ENCODE measurements around the gene CHMP2A.

DNA sequence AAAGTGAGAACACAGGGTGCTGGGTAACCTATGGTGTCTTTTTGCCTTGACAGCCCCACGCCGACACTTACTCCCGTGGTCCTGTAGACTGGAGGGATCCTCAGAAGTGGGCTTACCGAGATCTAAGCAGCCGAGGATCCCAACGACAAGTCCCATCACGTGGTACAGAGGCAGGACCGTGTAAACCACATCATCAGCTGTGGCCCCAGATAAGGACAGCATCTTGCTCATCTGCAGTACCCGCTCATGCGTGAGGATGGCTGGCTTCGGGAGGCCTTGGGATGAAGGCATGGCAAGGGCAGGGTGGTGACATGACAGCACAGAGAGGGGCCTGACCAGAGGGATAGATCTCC is 45.2 kb downstream of the CHMP2A start:
- TF ChIP-seq, protein P1, sequence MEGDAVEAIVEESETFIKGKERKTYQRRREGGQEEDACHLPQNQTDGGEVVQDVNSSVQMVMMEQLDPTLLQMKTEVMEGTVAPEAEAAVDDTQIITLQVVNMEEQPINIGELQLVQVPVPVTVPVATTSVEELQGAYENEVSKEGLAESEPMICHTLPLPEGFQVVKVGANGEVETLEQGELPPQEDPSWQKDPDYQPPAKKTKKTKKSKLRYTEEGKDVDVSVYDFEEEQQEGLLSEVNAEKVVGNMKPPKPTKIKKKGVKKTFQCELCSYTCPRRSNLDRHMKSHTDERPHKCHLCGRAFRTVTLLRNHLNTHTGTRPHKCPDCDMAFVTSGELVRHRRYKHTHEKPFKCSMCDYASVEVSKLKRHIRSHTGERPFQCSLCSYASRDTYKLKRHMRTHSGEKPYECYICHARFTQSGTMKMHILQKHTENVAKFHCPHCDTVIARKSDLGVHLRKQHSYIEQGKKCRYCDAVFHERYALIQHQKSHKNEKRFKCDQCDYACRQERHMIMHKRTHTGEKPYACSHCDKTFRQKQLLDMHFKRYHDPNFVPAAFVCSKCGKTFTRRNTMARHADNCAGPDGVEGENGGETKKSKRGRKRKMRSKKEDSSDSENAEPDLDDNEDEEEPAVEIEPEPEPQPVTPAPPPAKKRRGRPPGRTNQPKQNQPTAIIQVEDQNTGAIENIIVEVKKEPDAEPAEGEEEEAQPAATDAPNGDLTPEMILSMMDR (IDR thresholded peaks at IDR 0.05 in 2 of 3, conservative IDR thresholded peaks at IDR 0.05 in 1 of 3; ENCODE audit: control insufficient read depth in 2 of 3, extremely low read depth in 1 of 3, insufficient read depth in 1 of 3, low read depth in 3 of 3, low read length in 3 of 3): no peak
- TF ChIP-seq, protein P2, sequence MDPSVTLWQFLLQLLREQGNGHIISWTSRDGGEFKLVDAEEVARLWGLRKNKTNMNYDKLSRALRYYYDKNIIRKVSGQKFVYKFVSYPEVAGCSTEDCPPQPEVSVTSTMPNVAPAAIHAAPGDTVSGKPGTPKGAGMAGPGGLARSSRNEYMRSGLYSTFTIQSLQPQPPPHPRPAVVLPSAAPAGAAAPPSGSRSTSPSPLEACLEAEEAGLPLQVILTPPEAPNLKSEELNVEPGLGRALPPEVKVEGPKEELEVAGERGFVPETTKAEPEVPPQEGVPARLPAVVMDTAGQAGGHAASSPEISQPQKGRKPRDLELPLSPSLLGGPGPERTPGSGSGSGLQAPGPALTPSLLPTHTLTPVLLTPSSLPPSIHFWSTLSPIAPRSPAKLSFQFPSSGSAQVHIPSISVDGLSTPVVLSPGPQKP (IDR thresholded peaks at IDR 0.05; ENCODE audit: low read depth, low read length): no peak
- no peak for TF ChIP-seq RBBP5 (conservative IDR thresholded peaks at IDR 0.05)

Data from GM12878 (cell line).